Activated naive CD4-positive, alpha-beta T cell treated with anti-CD3 and anti-CD28 coated beads, Interleukin-2, amount 50 U/mL, for 72 hours (primary cell): ENCODE results near the gene ARHGEF25. TPM values are rescaled to one million over a fixed set of nuclear protein-coding genes. Genes with fewer than 3 reads are reported as not detected.
A peak's percentile ranks its signal among the peaks of the same experiment; 100 is the strongest.
"Not testable (repeated sequence)": the region's sequence is repeated elsewhere in the genome, so short reads cannot be mapped to it uniquely, and the experiment has no call there.

Experiments
- ATAC-seq, 2 donors: fragments of 150-1000 bp; cut with Tn5 transposase; 2 replicates each; pipeline ENCODE4 v1.10.0; 2021; ENCODE audit warnings: mild to moderate bottlenecking in 2 of 2, moderate library complexity in 2 of 2
- DNase-seq, 2 donors: peaks; one replicate each; pipeline ENCODE4 v3.0.0; 2021 to 2022; ENCODE audit warnings: low spot score in 2 of 2
- H3K27ac Mint-ChIP-seq, 2 donors: one replicate each; pipeline ENCODE4 v1.8.0; 2022; ENCODE audit warnings: mild to moderate bottlenecking in 2 of 2, mixed read lengths in 2 of 2
- H3K36me3 Mint-ChIP-seq, 2 donors: one replicate each; pipeline ENCODE4 v1.8.0; 2022; ENCODE audit warnings: mixed read lengths in 2 of 2
- H3K9me3 Mint-ChIP-seq, 2 donors: one replicate each; pipeline ENCODE4 v1.8.0; 2022; ENCODE audit warnings: mixed read lengths in 2 of 2
- total RNA-seq, 2 donors: library from RNA; stranded (reverse); gene quantifications; one replicate each; pipeline ENCODE4 v1.2.3, GENCODE V29; 2022

The ARHGEF25 gene
- 1 to 10 TPM in 1 of 2 donors, under 1 TPM in 1; 0.68 to 4.8 TPM for total RNA-seq

DNA sequence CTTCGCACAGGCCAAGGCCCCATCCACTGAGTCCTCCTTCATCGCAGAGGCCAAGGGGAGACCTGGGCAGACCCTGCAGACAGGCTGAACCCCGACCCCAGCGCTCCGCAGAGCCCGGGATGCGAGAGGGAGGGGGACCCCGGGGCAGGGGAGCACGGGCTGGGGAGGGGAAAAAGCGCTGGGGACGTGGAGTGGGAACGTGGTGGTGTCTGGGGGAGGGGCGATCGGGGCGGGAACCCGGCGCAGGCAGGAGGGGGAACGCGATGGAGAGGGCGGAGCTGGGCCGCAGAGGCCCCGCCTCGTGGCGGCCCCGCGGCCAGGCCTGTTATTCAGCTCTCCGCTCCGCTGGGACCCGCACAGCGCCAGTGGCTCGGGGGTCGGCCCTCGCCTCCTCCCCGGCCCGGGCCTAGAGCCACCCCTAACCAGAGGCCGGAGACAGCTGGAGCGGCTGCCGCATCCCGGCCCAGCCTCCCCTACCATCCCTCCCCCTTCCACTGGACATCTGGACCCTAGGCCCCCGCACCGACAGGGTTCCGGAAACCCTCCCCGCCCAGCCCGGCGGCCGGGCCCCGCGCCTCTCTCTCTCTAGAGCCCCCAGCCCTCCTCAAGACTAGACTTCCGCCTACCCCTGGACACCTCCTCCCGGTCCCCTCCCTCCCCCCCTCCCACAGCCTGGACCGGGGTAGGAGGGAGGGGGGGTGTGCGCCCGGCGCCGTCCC is at the start of gene ARHGEF25:
Gene ARHGEF25, plus strand, starts transcription at position 328 of the 719 bp plus-strand sequence. CDS start 460 bp downstream, outside the sequence.
- DNase-seq (peak in 1 of 2 donors; percentile 66), ATAC-seq (peak; percentile 81 to 86)
- H3K36me3 Mint-ChIP-seq = no peaks in the 10 kb centered on the region
- no peak within 1 kb of the TSS for H3K27ac Mint-ChIP-seq
- H3K9me3 Mint-ChIP-seq = no peaks in the 10 kb centered on the region

DNA sequence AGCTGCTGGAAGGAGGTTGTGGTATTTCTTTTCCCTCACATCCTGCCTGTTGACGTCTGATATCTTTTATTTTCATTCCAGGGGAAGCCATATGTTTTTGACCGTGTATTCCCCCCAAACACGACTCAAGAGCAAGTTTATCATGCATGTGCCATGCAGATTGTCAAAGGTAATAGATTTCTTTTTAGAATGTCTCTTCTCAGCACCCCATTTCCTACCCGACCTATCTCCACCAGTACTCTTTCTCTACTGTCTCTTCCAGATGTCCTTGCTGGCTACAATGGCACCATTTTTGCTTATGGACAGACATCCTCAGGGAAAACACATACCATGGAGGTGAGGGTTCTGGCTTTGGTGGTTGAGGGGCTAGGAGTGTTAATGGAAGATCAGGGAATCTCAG is 47.9 kb upstream of the ARHGEF25 start:
- DNase-seq = no peak
- no peaks in the 10 kb centered on the region for H3K9me3 Mint-ChIP-seq
- H3K27ac Mint-ChIP-seq = no peak overlapping the region
- no peak for ATAC-seq
- H3K36me3 Mint-ChIP-seq = no peaks in the 10 kb centered on the region

DNA sequence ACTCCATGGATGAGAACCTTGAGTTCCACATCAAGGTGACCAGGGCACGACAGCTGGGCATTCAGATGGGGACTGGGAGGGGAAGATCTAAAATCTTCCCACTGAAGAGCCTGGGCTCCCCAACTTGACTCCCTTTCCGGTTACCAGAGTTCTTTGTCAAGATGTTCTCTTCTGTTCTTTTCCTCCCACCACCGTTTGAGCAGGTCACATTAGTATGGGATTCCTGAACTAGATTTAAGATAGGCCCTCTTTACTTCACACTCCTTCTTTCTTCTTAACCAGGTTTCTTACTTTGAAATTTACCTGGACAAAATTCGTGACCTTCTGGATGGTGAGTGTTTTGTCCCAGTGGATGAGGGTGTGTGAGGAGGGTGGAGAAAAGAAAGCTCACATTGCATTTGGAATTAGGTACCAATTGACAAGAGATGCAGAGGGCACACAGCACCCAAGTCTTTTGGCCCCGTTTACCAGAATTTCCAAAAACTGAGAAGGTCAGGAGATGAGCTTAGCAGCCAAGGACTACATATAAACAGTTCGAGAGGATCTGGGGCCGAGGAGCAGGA is 47.0 kb upstream of the ARHGEF25 start:
- H3K9me3 Mint-ChIP-seq = no peaks in the 10 kb centered on the region
- no peaks in the 10 kb centered on the region for H3K36me3 Mint-ChIP-seq
- H3K27ac Mint-ChIP-seq = no peak overlapping the region
- DNase-seq (no peak), ATAC-seq (no peak)

DNA sequence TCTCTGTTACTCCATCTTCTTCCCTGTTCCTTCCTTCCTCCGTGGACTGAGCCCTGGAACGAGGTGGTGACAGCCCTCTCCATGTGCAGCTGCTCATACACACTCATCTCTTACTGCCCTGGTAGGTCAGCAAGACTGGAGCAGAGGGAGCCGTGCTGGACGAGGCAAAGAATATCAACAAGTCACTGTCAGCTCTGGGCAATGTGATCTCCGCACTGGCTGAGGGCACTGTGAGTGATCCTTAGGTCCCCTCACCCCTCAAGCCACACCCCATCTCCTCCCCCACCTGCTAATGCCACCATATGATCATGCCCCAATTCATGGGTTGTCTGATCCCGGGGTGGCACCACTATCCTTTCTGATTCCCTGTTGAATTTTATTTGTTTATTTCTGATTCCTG is 42.4 kb upstream of the ARHGEF25 start:
- H3K9me3 Mint-ChIP-seq = no peaks in the 10 kb centered on the region
- H3K27ac Mint-ChIP-seq = no peak overlapping the region
- no peaks in the 10 kb centered on the region for H3K36me3 Mint-ChIP-seq
- DNase-seq (no peak), ATAC-seq (no peak)

DNA sequence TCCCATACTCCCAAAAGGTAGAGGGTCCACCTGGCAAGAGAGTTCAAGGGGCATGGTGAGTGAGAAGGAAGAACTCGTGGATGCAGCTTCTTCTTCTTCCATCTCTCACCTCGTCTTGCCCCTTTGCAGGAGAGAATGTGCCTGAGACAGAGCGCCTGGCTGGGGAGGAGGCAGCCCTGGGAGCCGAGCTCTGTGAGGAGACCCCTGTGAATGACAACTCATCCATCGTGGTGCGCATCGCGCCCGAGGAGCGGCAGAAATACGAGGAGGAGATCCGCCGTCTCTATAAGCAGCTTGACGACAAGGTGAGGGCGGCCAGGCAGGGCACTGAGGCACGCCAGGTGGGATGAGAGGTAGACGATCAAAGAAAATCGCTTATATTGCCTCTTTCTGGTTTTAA is 41.4 kb upstream of the ARHGEF25 start:
- Mint-ChIP-seq H3K9me3 (no peaks in the 10 kb centered on the region), H3K36me3 (no peaks in the 10 kb centered on the region), H3K27ac (no peak overlapping the region)
- DNase-seq (no peak), ATAC-seq (no peak)

DNA sequence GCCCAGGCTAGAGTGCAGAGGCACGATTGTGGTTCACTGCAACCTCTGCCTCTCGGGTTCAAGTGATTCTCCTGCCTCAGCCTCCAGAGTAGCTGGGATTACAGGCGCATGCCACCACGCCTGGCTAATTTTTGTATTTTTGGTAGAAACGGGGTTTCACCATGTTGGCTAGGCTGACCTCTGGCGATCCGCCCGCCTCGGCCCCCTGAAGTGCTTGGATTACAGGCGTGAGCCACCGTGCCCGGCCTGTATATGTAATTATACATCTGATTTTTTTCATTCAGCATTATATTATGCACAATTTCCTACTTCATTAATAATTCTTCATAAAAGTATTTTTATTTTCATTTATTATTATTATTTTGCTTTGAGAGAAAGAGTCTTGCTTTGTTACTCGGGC is 40.8 kb upstream of the ARHGEF25 start:
- H3K9me3 Mint-ChIP-seq, H3K27ac Mint-ChIP-seq, ATAC-seq, H3K36me3 Mint-ChIP-seq, DNase-seq: not testable (repeated sequence)

DNA sequence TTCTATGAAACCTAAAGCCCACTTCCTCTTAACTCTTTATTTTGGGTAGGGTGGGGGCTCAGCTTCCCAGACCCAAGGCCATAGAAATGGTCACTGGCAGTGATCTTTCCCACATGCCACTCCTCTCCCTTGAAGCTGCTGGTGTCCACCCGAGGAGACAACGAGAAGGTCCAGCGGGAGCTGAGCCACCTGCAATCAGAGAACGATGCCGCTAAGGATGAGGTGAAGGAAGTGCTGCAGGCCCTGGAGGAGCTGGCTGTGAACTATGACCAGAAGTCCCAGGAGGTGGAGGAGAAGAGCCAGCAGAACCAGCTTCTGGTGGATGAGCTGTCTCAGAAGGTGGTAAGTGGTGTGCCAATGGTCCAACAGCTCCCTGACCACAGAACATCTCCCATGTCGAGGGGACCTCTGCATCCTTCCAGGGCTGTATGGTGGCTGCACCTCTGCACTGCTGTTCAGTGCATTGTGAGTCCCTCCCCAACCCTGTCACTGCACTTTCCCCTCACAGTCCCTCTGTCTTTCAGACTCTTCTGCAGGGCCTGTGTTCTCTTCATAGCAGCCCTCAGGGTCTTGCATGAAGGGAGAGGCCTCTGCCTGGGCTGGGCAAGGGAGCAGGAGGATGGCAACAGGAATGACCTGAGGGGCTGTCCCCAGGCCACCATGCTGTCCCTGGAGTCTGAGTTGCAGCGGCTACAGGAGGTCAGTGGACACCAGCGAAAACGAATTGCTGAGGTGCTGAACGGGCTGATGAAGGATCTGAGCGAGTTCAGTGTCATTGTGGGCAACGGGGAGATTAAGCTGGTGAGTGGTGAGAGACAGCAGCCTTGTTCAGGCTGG is 39.1 kb upstream of the ARHGEF25 start:
- DNase-seq = peak in 1 of 2 donors; percentile 38
- H3K27ac Mint-ChIP-seq = no peak overlapping the region
- H3K9me3 Mint-ChIP-seq = no peaks in the 10 kb centered on the region
- H3K36me3 Mint-ChIP-seq = no peaks in the 10 kb centered on the region
- no peak for ATAC-seq

DNA sequence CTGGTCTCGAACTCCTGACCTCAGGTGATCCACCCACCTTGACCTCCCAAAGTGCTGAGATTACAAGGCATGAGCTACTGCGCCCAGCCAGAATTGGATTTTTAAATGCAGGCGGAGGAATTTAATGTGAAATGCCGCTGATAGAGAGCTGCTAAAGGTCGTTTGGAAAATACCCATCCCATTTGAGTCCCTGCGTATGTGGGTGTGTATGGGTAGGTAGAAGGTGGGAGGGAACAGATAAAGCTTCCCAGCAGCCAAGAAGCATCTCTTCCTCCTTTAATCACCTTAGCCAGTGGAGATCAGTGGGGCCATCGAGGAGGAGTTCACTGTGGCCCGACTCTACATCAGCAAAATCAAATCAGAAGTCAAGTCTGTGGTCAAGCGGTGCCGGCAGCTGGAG is 36.4 kb upstream of the ARHGEF25 start:
- Mint-ChIP-seq H3K27ac (no peak overlapping the region), H3K9me3 (no peaks in the 10 kb centered on the region), H3K36me3 (no peaks in the 10 kb centered on the region)
- DNase-seq (peak in 1 of 2 donors; percentile 21), ATAC-seq (no peak)

DNA sequence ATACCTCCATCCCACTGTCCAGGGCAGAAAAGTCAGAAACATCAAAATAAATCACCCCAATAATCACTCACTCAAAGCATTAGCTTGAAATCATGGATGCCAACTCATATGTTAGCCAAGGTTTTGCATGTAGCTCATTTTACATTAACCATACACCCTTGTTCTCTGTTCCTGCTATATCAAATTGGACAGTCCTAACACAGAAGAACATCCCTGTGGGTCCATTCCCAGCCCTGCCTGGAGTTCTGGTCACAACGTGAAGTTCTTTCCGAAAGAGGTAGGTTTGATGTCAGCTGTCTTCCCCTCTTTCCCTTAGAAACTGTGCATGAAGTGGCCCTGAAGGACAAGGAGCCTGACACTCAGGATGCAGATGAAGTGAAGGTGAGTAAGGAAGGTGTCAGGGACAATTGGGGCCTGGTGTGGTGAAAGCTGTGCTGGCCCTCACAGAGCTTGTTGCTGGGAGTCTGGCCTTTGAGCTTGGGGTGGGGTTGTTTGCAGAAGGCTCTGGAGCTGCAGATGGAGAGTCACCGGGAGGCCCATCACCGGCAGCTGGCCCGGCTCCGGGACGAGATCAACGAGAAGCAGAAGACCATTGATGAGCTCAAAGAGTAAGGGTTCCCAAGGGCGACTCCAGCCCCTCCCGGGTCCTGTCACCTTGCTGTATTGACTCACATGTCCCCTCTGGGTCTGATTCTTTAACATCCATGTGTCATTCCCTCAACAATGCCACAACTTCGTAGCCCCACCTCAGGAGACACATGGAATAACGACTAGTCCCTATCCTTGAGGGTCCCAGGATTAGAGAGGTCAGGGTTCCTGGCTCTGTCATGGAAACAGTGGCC is 35.2 kb upstream of the ARHGEF25 start:
- no peak overlapping the region for H3K27ac Mint-ChIP-seq
- DNase-seq (peak in 1 of 2 donors; percentile 43), ATAC-seq (no peak)
- no peaks in the 10 kb centered on the region for H3K36me3 Mint-ChIP-seq
- no peaks in the 10 kb centered on the region for H3K9me3 Mint-ChIP-seq

DNA sequence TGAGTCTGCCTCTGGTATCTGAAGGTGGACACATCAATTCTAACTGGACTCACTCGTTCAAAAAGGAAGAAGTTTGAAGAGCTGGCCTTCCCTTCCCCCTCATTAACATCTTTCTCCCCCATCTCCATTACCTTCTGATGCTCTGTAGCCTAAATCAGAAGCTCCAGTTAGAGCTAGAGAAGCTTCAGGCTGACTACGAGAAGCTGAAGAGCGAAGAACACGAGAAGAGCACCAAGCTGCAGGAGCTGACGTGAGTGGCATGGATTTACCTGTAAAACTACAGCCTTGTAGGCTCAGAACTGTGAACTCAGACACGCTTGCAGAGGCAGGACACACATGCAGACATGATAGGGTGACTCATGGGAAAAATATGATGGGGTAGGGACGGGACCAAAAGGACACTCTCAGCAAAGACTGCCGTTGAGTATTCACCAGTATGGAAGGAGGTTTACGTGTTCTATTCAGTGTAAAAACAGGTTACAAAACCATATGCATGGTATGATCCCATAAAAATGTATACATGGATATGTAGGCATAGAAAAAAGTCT is 34.5 kb upstream of the ARHGEF25 start:
- ATAC-seq (no peak), DNase-seq (peak in 1 of 2 donors; percentile 11)
- Mint-ChIP-seq H3K27ac (no peak overlapping the region), H3K9me3 (no peaks in the 10 kb centered on the region), H3K36me3 (no peaks in the 10 kb centered on the region)

DNA sequence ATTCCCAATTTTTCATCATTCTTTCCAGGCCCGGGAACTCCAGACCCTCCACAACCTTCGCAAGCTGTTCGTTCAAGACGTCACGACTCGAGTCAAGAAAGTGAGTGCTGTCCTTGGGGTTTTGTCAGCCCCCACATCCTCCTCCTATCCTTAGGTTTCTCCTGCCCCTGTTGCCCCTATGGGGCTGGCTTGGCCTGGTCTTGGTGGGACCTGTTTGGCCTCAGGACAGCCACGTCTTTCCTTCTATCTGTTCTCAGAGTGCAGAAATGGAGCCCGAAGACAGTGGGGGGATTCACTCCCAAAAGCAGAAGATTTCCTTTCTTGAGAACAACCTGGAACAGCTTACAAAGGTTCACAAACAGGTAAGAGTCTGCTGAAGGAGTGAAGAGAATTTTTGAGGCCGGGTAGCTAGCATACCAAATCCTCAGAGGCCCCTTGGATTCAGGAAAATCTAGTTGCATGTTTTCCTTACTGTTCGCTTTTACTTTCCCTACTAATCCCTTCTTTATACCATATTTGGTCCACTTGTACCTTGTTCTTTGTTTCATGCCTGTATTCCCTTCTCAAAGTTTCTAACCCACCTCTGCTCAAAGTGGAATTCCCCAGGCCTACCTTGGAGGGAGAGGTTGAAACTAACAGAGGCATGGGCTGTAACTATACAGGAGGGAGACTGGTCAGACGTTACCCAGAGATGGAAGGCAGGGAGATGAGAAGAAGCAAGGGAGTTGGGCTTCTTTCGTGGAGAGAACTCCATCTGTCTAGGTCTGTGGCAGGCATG is 33.1 kb upstream of the ARHGEF25 start:
- DNase-seq (peak in 1 of 2 donors; percentile 11), ATAC-seq (no peak)
- peak overlapping the region in 1 of 2 donors; percentile 76 for H3K27ac Mint-ChIP-seq
- no peaks in the 10 kb centered on the region for H3K36me3 Mint-ChIP-seq
- no peaks in the 10 kb centered on the region for H3K9me3 Mint-ChIP-seq

DNA sequence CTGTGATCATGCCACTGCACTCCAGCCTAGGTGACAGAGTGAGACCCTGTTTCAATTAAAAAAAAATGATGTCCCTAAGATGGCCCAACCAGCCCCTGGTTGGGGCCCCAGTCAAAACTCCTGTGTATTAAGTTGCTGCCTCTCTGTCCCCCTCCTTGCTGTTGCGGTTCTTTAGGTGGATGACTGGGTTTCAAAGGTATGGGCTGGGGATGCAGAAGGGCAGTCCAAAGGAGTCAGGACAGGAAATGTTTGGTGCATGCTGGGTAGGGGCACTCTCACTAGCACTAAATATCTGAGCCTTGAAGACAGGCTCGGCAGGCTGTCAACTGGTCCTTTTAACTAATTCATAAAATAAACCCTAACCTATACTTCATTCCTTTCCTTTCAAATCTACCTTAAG is 32.2 kb upstream of the ARHGEF25 start:
- DNase-seq (no peak), ATAC-seq (no peak)
- no peaks in the 10 kb centered on the region for H3K9me3 Mint-ChIP-seq
- no peaks in the 10 kb centered on the region for H3K36me3 Mint-ChIP-seq
- no peak overlapping the region for H3K27ac Mint-ChIP-seq

DNA sequence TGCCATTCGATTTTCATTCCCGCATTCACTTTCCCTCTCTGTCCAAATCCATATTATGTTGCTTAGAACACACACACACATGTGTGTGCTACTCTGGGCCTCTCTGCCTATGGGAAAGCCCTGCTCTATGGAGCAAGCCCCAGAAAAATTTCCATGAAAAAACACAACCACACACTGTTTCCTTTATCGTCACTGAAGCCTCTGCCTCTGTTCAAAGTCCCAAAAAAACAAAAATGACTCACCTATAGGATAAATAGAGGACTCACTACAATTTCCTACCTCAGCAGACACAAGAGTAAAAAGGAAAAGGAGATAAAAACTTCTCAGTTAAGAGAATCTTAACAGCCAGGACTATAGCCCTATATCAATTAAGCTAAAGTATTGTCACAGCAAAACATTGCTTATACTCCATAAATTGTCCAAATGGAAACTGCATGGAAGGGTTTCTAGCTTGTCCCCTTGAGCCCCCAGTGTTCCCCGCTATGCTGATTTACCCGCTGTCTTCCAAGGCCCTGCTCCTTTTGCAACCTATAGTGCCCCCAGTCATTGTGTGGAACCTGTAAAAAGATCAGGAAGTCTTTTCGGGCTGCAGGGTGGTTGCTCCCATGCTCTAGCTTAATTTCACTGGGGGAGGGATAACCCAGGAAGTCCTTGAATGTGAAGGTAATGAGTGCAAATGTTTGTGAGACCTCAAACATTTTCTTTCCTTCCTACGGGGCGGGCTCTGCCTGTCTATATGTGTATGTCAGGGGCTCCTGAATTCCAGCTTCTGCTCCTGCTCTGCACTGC is 31.4 kb upstream of the ARHGEF25 start:
- ATAC-seq = no peak
- H3K27ac Mint-ChIP-seq = no peak overlapping the region
- no peaks in the 10 kb centered on the region for H3K9me3 Mint-ChIP-seq
- DNase-seq = no peak
- no peaks in the 10 kb centered on the region for H3K36me3 Mint-ChIP-seq

DNA sequence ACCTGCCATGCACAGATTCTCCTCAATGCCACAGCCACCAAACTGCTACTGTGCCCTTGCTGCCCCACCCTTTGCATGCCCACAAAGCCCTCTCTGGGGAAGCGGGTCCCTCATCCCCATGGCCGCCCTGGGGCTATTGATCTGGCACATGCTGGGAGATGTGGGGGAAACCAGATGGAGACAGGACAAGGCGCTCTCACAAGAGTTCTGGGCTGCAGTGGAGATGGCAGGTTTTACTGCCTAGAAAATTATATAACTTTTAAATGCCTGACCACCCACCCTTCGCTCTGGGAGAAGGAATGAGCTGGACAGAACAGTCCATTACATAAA is 30.8 kb upstream of the ARHGEF25 start:
- DNase-seq = no peak
- ATAC-seq = no peak
- Mint-ChIP-seq H3K27ac (no peak overlapping the region), H3K36me3 (no peaks in the 10 kb centered on the region), H3K9me3 (no peaks in the 10 kb centered on the region)

DNA sequence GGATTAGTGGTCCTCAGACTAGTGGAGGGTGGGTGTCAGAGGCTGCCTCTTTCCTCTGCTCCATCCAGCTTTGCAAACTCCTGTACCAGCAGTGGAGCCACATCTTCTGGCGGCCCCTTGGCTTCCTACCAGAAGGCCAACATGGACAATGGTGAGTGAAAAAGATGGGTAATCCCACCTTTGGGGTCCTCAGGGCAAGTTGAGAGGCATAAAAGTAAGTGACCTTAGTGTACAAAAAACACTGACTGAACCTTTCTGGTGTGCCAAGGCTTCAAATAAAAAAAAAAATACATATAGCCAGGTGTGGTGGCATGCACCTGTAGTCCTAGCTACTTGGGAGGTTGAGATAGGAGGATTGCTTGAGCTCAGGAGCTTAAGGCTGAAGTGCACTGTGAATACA is 29.4 kb upstream of the ARHGEF25 start:
- DNase-seq (no peak), ATAC-seq (no peak)
- Mint-ChIP-seq H3K9me3 (no peaks in the 10 kb centered on the region), H3K27ac (no peak overlapping the region), H3K36me3 (no peaks in the 10 kb centered on the region)
